GM12878 (cell line): ENCODE results near the gene CDCP1.

Source experiments
- NR2C2 ChIP-seq: IDR thresholded peaks from 2 replicates; pipeline ENCODE4 v1.6.1; 2011; ENCODE audit warnings: borderline replicate concordance, low read depth; ENCODE audit not compliant: control insufficient read depth, insufficient read length
- TF ChIP-seq, protein P1 (sequence below), 3 experiments: IDR thresholded peaks in 2 of 3; conservative IDR thresholded peaks in 1 of 3; 2 replicates each; pipeline ENCODE4 v1.5.1; 2011; ENCODE audit warnings: low read depth in 3 of 3, low read length in 3 of 3, mild to moderate bottlenecking in 3 of 3, control low read depth in 2 of 3, moderate library complexity in 2 of 3, inconsistent platforms in 1 of 3, mixed read lengths in 1 of 3; ENCODE audit not compliant: control insufficient read depth in 2 of 3, insufficient read depth in 1 of 3; ENCODE audit errors: extremely low read depth in 1 of 3

DNA sequence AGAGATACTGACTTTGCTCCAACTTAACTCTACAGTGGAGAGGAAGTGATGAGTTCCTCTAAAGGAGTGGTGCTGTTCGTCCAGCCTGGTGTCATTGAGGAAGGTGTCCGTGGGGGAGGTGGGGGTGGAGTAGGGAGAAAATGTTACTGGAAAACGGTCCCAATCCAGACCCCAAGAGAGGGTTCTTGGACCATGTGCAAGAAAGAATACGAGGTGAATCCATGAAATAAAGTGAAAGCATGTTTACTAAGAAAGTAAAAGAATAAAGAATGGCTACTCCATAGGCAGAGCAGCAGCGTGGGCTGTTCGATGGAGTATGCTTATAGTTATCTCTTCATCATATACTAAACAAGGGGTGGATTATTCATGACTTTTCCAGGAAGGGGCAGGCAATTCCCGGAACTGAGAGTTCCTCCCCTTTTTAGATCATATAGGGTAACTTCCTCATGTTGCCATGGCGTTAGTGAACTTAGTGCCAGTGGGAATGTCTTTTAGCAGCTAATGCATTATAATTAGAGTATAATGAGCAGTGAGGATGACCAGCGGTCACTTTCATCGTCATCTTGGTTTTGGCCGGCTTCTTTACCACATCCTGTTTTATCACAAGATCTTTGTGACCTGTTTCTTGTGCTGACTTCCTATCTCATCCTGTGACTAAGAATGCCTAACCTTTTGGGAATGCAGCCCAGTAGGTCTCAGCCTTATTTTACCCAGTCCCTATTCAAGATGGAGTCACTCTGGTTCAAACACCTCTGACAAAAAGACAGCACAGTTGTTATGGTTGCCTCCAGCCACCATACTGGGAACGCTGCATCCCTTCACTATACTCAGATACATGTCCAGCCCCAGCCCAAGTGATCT is 81.4 kb downstream of the CDCP1 start:
- TF ChIP-seq, protein P1, sequence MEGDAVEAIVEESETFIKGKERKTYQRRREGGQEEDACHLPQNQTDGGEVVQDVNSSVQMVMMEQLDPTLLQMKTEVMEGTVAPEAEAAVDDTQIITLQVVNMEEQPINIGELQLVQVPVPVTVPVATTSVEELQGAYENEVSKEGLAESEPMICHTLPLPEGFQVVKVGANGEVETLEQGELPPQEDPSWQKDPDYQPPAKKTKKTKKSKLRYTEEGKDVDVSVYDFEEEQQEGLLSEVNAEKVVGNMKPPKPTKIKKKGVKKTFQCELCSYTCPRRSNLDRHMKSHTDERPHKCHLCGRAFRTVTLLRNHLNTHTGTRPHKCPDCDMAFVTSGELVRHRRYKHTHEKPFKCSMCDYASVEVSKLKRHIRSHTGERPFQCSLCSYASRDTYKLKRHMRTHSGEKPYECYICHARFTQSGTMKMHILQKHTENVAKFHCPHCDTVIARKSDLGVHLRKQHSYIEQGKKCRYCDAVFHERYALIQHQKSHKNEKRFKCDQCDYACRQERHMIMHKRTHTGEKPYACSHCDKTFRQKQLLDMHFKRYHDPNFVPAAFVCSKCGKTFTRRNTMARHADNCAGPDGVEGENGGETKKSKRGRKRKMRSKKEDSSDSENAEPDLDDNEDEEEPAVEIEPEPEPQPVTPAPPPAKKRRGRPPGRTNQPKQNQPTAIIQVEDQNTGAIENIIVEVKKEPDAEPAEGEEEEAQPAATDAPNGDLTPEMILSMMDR (IDR thresholded peaks at IDR 0.05 in 2 of 3, conservative IDR thresholded peaks at IDR 0.05 in 1 of 3; ENCODE audit: control insufficient read depth in 2 of 3, extremely low read depth in 1 of 3, insufficient read depth in 1 of 3, low read depth in 3 of 3, low read length in 3 of 3): no peak
- TF ChIP-seq NR2C2: no peak
